ENCODE measurements around the gene ACSL5.

DNA sequence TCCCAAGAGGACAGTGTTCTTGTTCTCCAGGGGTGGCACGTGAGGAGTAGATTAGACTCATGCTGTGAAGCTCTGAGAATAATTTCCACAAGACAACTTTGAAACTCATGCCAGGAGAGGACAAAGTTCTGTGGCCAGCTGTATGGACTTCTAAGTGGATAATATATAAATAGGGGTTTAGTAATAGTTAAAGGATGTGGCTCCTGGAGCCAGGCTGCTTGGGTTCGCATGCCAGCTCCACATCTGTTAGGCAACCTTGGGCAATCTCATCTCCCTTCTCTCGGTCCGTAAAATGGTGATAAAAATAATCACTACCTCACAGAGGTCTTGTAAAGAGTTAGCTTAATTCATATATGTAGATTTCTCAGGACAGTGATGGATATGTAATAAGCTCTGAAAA, 35.8 kb downstream of the ACSL5 start:
- TF ChIP-seq, protein P1, sequence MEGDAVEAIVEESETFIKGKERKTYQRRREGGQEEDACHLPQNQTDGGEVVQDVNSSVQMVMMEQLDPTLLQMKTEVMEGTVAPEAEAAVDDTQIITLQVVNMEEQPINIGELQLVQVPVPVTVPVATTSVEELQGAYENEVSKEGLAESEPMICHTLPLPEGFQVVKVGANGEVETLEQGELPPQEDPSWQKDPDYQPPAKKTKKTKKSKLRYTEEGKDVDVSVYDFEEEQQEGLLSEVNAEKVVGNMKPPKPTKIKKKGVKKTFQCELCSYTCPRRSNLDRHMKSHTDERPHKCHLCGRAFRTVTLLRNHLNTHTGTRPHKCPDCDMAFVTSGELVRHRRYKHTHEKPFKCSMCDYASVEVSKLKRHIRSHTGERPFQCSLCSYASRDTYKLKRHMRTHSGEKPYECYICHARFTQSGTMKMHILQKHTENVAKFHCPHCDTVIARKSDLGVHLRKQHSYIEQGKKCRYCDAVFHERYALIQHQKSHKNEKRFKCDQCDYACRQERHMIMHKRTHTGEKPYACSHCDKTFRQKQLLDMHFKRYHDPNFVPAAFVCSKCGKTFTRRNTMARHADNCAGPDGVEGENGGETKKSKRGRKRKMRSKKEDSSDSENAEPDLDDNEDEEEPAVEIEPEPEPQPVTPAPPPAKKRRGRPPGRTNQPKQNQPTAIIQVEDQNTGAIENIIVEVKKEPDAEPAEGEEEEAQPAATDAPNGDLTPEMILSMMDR (conservative IDR thresholded peaks at IDR 0.05 in 1 of 2, IDR thresholded peaks at IDR 0.05 in 1 of 2; ENCODE audit: low read depth in 1 of 2, low read length in 2 of 2): no peak
- no peak for TF ChIP-seq EZH2 (IDR thresholded peaks at IDR 0.05; ENCODE audit: low read length, missing control alignments)
